ENCODE measurements around the gene LDLRAD3. TPM values are rescaled to one million over a fixed set of nuclear protein-coding genes. Genes with fewer than 3 reads are reported as not detected.

The LDLRAD3 gene
- polyA plus RNA-seq, 3 donors from 2014 or later = 0.84 TPM; not detected in 2

GRCh38 chr11:36069576-36070212 is 125.8 kb downstream of the LDLRAD3 start:
- H3K4me3 Mint-ChIP-seq = no peak overlapping the region
- DNase-seq = no peak
- H3K4me1 Mint-ChIP-seq = no peaks in the 10 kb centered on the region
- H3K27ac Mint-ChIP-seq = no peak overlapping the region
- H3K36me3 Mint-ChIP-seq = peaks cover 0 to 1% (median 0%) of the 10 kb centered on the region in 3 donors
- H3K9me3 Mint-ChIP-seq = peaks cover 0 to 5% (median 0%) of the 10 kb centered on the region in 6 donors
- H3K27me3 Mint-ChIP-seq (ENCODE audit: low read depth in 3 of 3) = peaks cover 2 to 11% (median 4%) of the 10 kb centered on the region in 3 donors

DNA sequence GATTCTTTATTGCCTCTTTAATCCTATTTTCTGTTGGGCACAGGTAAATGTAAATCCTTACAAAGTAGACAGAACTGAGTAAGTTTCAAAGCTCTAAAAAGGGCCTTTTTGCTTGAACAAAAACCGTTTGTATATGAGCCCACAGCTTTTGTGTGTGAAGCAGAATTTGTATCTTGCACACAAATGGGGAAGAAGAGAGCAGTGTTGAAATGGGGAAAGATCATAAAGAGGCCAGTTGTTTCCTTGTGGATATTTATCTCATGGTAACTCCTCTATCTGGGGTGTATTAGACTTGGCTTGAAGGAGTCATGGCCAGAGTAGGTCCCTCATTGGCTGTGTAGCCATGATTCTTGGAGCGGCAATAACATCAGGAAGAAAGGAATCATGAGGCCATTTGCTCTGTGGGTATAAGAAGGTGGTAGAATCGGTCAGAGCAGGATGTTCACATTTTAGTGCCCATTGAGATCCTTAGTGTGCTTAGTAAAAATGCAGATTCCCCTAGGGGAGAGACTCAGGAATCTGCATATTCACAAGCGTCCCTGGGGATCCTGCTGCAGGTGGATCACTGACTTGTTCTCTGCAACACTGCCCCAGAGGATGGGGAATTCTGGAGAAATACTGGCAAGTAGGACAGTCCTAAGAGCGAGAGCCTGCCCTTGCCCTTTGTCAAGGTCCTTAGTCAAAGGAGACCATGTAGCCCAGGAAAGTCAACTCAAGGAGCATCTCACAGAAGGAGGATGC is 126.5 kb downstream of the LDLRAD3 start:
- Mint-ChIP-seq H3K36me3 (no peaks in the 10 kb centered on the region), H3K9me3 (peaks cover 0 to 5% (median 0%) of the 10 kb centered on the region in 6 donors), H3K27me3 (ENCODE audit: low read depth in 3 of 3) (peaks cover 2 to 11% (median 4%) of the 10 kb centered on the region in 3 donors), H3K4me3 (no peak overlapping the region), H3K4me1 (no peaks in the 10 kb centered on the region), H3K27ac (no peak overlapping the region)
- DNase-seq = no peak

DNA sequence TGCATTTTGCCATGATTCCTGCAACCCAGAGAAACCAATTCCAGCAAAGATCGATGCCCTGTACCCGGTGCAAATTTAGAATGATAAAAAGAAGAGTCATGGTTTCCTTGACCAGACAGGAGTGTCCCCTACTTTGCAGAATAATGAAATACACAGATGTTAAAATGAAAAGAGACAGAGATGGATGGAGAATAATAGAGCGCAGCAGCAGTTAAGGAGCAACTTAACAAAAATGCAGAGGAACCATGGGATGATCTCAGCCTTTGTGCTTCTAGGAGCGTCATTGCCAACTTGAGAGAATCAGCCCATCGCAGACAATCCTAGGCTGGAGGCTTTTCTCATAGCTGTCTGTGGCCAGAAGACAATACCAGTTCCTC is 127.1 kb downstream of the LDLRAD3 start:
- Mint-ChIP-seq H3K4me3 (no peak overlapping the region), H3K36me3 (no peaks in the 10 kb centered on the region), H3K27me3 (ENCODE audit: low read depth in 3 of 3) (peaks cover 2 to 11% (median 4%) of the 10 kb centered on the region in 3 donors), H3K27ac (no peak overlapping the region), H3K4me1 (no peaks in the 10 kb centered on the region), H3K9me3 (peaks cover 0 to 5% (median 0%) of the 10 kb centered on the region in 6 donors)
- no peak for DNase-seq

DNA sequence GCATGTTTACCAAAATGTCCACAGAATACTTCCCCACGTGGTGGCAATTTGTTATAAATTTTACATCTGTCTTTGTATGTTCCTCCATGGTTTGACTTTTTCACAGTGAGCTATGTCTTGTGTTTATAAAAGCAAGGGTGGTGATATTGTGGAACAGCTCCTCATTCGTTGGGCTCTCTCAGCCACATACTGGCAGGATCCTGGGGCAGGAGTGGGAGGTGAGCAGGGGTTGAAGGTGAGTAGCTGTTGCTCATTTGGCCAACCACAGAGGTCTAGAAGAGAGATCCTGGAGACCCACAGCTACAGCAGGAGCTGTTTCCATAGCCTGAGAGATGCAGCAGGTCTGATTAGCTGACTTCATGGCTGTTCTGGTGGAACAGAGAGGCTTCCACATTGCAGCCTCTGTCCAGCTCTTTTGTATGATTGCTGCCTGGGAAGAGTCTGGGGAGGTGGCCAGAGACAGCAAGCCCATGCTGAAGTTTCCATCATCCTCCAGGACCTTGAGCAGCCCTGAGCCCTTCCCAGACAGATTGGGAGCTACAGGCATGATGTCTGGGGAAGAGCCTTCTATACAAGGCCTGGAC is 128.1 kb downstream of the LDLRAD3 start:
- H3K36me3 Mint-ChIP-seq = no peaks in the 10 kb centered on the region
- no peak overlapping the region for H3K4me3 Mint-ChIP-seq
- DNase-seq = no peak
- peaks cover 0 to 1% (median 0%) of the 10 kb centered on the region in 6 donors for H3K9me3 Mint-ChIP-seq
- H3K4me1 Mint-ChIP-seq = no peaks in the 10 kb centered on the region
- H3K27ac Mint-ChIP-seq = no peak overlapping the region
- H3K27me3 Mint-ChIP-seq (ENCODE audit: low read depth in 3 of 3) = peaks cover 2 to 13% (median 4%) of the 10 kb centered on the region in 3 donors

DNA sequence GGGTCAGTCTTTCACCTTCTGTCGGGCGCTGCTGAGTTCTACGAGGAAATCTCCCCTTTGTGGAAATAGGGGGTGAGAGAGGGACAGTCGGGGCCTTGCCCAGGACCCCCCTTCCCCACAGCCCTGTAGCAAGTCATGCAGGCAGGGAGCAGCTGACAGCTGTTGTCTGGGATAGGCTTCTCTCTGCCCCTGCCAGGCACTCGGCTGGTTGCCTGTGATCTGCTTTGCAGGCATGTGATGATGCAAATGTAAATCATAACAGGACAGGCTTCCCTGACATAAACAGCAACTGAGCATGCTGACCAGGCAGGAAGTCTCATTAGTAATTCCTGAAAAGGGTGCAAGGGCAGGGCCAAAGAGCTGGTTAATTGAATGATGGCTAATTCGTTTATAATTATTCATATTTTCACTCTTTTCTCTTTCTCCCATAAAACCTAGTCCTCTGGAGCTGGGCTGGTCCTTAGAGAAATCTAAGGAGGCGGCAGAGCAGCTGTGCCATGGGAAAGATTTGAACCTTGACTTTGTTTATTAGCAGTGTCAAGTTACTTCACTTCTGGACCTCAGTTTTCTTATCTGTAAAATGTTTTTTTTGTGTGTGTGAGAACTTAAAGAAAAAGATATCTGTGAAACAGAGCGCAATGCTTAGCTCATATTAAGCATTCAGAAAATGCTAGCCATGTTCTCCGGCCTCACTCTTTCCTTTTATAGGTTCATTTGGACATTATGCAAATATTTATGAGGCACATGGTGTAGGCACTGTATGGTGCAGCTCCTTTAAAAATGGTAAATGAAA is 129.7 kb downstream of the LDLRAD3 start:
- H3K27me3 Mint-ChIP-seq (ENCODE audit: low read depth in 3 of 3) = peaks cover 2 to 13% (median 4%) of the 10 kb centered on the region in 3 donors

GRCh38 chr11:36074941-36075431 is 131.1 kb downstream of the LDLRAD3 start:
- H3K4me1 Mint-ChIP-seq = no peaks in the 10 kb centered on the region

More for the DNA sequence above, 129.7 kb downstream of the LDLRAD3 start:
- DNase-seq = no peak
- Mint-ChIP-seq H3K4me3 (no peak overlapping the region), H3K27ac (no peak overlapping the region), H3K36me3 (no peaks in the 10 kb centered on the region), H3K4me1 (no peaks in the 10 kb centered on the region), H3K9me3 (no peaks in the 10 kb centered on the region)

DNA sequence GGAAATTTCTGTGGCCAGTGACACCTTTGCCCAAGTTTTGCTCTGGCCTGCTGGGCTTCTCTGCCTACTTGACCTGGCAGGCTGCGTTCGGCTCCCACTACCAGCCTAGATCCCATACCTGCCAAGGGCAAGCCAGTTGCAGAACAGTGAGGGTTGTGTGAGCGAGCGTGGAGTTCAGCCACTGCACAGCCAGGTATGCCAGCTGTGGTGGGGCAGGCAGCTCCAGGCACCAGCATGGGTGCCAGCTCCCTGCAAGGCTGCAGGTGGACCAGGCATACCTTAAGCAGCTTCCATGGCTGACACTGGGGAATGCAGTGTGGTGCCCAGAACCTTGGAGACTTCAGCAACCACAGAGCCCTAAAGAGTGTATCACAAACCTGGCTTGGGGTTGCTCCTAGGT is 133.5 kb downstream of the LDLRAD3 start:
- DNase-seq = no peak
- Mint-ChIP-seq H3K27me3 (ENCODE audit: low read depth in 3 of 3) (peaks cover 2 to 13% (median 4%) of the 10 kb centered on the region in 3 donors), H3K36me3 (no peaks in the 10 kb centered on the region), H3K27ac (no peak overlapping the region), H3K4me1 (no peaks in the 10 kb centered on the region), H3K4me3 (no peak overlapping the region), H3K9me3 (no peaks in the 10 kb centered on the region)

More at GRCh38 chr11:36074941-36075431, 131.1 kb downstream of the LDLRAD3 start:
- no peak for DNase-seq
- H3K27ac Mint-ChIP-seq = no peak overlapping the region
- H3K27me3 Mint-ChIP-seq (ENCODE audit: low read depth in 3 of 3) = peaks cover 2 to 13% (median 4%) of the 10 kb centered on the region in 3 donors
- no peaks in the 10 kb centered on the region for H3K36me3 Mint-ChIP-seq
- no peaks in the 10 kb centered on the region for H3K9me3 Mint-ChIP-seq
- no peak overlapping the region for H3K4me3 Mint-ChIP-seq

DNA sequence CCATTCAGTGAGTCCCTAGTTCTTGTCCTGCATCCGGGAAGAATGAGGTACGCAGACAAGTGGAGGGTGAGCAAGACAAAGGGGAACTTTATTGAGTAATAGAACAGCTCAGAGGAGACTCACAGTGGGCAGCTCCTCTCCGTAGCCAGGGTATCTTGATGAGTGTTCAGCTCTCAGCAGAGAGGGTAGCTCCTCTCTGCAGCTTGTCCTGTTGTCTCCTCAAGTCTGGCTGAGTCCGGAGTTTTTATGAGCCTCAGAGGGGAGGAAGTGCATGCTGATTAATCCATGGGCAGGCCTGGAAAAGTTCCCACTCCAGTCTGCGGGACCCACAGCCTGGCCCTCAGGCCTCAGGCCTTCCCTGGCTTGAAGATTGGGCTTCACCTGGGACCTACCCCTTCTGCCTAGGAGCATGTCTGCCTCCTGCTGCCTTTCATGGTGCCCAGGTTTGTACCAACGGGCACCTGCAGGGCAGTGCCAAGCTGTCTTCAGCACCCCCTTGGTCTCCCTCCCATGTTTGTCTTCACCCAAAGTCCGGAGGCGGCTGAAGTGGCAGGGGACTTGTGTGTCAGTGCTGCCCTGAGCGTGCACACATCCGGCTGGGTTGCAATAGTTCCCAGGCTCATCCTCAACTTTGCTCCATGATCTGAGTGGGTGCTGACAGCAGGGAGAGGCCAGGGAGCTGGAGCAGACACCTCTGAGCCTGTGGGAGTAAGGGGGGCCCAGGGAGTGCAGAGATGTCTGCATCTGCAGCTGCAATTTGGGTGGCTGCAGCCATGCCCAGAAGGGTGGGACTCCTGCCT is 134.2 kb downstream of the LDLRAD3 start:
- Mint-ChIP-seq H3K4me1 (no peaks in the 10 kb centered on the region), H3K27me3 (ENCODE audit: low read depth in 3 of 3) (peaks cover 2 to 13% (median 3%) of the 10 kb centered on the region in 3 donors), H3K36me3 (no peaks in the 10 kb centered on the region), H3K9me3 (no peaks in the 10 kb centered on the region), H3K4me3 (no peak overlapping the region), H3K27ac (no peak overlapping the region)
- no peak for DNase-seq

GRCh38 chr11:36078686-36079055 is 134.8 kb downstream of the LDLRAD3 start:
- H3K9me3 Mint-ChIP-seq = no peaks in the 10 kb centered on the region
- H3K36me3 Mint-ChIP-seq = no peaks in the 10 kb centered on the region
- H3K4me1 Mint-ChIP-seq = no peaks in the 10 kb centered on the region
- no peak overlapping the region for H3K27ac Mint-ChIP-seq
- peaks cover 0 to 10% (median 2%) of the 10 kb centered on the region in 3 donors for H3K27me3 Mint-ChIP-seq (ENCODE audit: low read depth in 3 of 3)
- H3K4me3 Mint-ChIP-seq = no peak overlapping the region
- no peak for DNase-seq

DNA sequence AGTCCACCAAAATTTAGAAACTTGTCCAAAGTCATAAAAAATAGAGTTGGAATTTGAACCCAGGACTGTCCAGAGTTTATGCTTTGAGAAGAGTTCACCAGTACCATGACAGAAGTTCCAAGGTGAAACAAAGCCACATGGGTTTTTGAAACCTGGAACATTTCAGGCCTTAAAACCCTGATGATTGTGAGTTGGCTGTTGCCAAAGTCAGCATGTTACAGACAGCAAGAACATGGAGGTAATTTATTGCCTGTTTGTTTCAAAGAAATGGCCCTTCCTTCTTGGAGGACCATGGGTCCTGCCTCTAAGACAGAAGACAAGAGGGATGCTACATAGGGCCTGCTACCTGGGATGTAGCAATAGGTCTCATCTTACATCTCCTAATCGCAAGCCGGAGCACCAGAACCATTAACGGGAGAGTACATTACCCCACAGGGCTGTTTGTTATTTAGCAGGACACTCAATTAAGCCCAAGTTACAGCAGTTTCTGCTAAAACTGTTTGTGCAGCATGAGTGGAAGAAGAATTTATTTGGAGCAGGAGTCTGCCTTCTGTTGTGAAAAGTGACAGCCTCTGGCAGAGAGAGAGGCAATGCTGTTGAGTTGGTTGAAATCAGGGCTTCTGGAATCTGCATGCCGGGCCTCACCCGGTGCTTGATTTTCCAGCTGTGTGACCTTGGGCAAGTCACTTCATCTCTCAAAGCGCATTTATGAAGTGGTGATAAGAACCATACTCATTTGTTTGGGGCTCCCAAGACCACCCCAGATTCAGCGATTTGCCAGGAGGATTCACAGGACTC is 136.2 kb downstream of the LDLRAD3 start:
- Mint-ChIP-seq H3K9me3 (peaks cover 0 to under 1% (median 0%) of the 10 kb centered on the region in 6 donors), H3K36me3 (no peaks in the 10 kb centered on the region), H3K4me1 (no peaks in the 10 kb centered on the region), H3K27me3 (ENCODE audit: low read depth in 3 of 3) (peaks cover 0 to 8% (median 0%) of the 10 kb centered on the region in 3 donors), H3K4me3 (no peak overlapping the region), H3K27ac (no peak overlapping the region)
- DNase-seq = no peak

DNA sequence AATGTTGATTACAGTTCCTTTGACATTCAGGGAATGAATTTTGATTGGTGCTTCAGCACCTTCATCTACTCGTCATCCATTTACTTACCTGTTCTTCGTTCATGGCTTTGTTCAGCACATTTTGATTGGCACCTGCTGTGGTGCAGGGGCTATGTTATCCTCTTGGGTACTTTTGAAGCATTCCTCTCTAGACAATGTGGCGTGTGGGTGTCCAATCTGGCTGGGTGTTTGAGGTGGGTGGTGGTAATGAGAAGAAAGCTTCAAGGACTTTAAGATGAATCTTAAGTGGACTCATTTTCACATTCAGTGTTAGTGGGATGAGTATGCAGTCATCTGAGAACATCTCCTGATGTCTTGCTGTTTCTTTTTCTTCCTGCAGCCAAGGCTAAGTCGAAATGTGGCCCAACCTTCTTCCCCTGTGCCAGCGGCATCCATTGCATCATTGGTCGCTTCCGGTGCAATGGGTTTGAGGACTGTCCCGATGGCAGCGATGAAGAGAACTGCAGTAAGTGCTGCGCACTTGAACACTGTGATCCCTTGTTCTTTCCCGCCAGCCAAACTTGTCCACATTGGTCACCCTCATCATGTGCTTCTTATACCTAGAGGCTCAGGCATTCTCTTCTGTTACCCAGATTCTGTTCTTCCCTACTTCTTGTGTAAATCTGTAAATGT is 137.5 kb downstream of the LDLRAD3 start:
- no peak for DNase-seq
- H3K4me3 Mint-ChIP-seq = no peak overlapping the region
- peaks cover 0 to 8% (median 2%) of the 10 kb centered on the region in 3 donors for H3K27me3 Mint-ChIP-seq (ENCODE audit: low read depth in 3 of 3)

DNA sequence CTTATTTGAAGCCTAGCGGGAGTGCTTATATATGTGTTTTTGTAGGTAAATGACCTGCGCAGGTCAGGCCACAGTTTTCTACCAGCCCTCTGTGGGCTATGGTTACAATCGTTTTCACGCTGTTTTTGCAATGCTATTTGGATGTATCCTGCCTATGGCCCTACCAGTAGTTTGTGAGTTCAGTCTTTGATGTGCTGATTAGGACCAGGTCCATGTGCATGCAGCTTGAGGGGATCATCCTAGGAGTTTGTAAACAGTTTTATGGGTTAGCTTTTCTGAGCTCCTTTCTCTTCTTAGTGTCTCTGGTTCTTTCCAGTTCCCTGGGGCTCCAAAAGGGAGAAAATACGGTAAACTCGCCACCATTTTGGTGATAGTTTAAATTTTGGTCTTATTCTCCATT is 142.5 kb downstream of the LDLRAD3 start:
- Mint-ChIP-seq H3K4me1 (peaks cover 4 to 16% of the 10 kb centered on the region in 2 donors), H3K9me3 (peaks cover 0 to 9% (median 0%) of the 10 kb centered on the region in 6 donors), H3K27ac (no peak overlapping the region), H3K36me3 (no peaks in the 10 kb centered on the region), H3K4me3 (no peak overlapping the region), H3K27me3 (ENCODE audit: low read depth in 3 of 3) (peaks cover 3 to 15% (median 4%) of the 10 kb centered on the region in 3 donors)
- no peak for DNase-seq

More for the DNA sequence above, 137.5 kb downstream of the LDLRAD3 start:
- H3K27ac Mint-ChIP-seq = no peak overlapping the region
- peaks cover 0 to 5% (median 0%) of the 10 kb centered on the region in 6 donors for H3K9me3 Mint-ChIP-seq
- no peaks in the 10 kb centered on the region for H3K36me3 Mint-ChIP-seq
- H3K4me1 Mint-ChIP-seq = no peaks in the 10 kb centered on the region

All from immature natural killer cell (primary cell).